Natural killer cell (primary cell): Measurements from ENCODE around the gene RMI1. TPM values are rescaled to one million over a fixed set of nuclear protein-coding genes. Genes with fewer than 3 reads are reported as not detected.

Experiments
- ATAC-seq, 3 donors: fragments of 150-1000 bp in 2 of 3; fragments of 200-7000 bp in 1 of 3; cut with Tn5 transposase; 1 replicate in 1 of 3; 2 replicates in 2 of 3; pipeline ENCODE4 v1.10.0; 2021; ENCODE audit warnings: mild to moderate bottlenecking in 2 of 3, moderate library complexity in 2 of 3
- DNase-seq, 2 donors: peaks; one replicate each; pipeline versions ENCODE4 v3.0.0 to v3.0.0-alpha.2; 2013 to 2021; ENCODE audit warnings: mixed read lengths in 1 of 2
- H3K27ac ChIP-seq: one replicate; pipeline ENCODE4 v1.5.1; 2013; ENCODE audit warnings: mild to moderate bottlenecking, low read length
- H3K27me3 ChIP-seq: one replicate; pipeline ENCODE4 v1.6.1; 2013; ENCODE audit warnings: low read length; ENCODE audit not compliant: control insufficient read depth, insufficient read depth
- H3K36me3 ChIP-seq: one replicate; pipeline ENCODE4 v1.6.1; 2013; ENCODE audit warnings: low read length; ENCODE audit not compliant: control insufficient read depth, insufficient read depth
- H3K4me1 ChIP-seq: one replicate; pipeline ENCODE4 v1.6.1; 2013; ENCODE audit warnings: low read length; ENCODE audit not compliant: control insufficient read depth, insufficient read depth
- H3K4me3 ChIP-seq: one replicate; pipeline ENCODE4 v1.5.1; 2013; ENCODE audit warnings: low read length
- H3K9me3 ChIP-seq: one replicate; pipeline ENCODE4 v1.6.1; 2013; ENCODE audit warnings: low read length; ENCODE audit not compliant: control insufficient read depth, insufficient read depth
- H3K27ac Mint-ChIP-seq, 2 donors: one replicate each; pipeline ENCODE4 v1.8.0; 2022; ENCODE audit warnings: mild to moderate bottlenecking in 2 of 2, mixed read lengths in 2 of 2, moderate library complexity in 1 of 2
- H3K27me3 Mint-ChIP-seq, 2 donors: one replicate each; pipeline ENCODE4 v1.8.0; 2022; ENCODE audit warnings: low read depth in 2 of 2, mixed read lengths in 2 of 2
- H3K36me3 Mint-ChIP-seq: one replicate; pipeline ENCODE4 v1.8.0; 2022; ENCODE audit warnings: mixed read lengths
- H3K4me1 Mint-ChIP-seq, 2 donors: one replicate each; pipeline ENCODE4 v1.8.0; 2022; ENCODE audit warnings: mixed read lengths in 2 of 2
- H3K4me3 Mint-ChIP-seq: one replicate; pipeline ENCODE4 v1.8.0; 2022; ENCODE audit warnings: mild to moderate bottlenecking, moderate library complexity, mixed read lengths
- H3K9me3 Mint-ChIP-seq, 2 donors: one replicate each; pipeline ENCODE4 v1.8.0; 2022; ENCODE audit warnings: mixed read lengths in 2 of 2
- CTCF ChIP-seq: fragments of 200-600 bp; IDR thresholded peaks from one replicate; pipeline ENCODE4 v1.8.0; 2022; ENCODE audit warnings: antibody characterized with exemption
- WGBS: methylation state at CpG from one replicate; pipeline ENCODE4 v1.1.7; 2013; ENCODE audit warnings: missing lambda C conversion rate; ENCODE audit not compliant: insufficient coverage; 5-methylcytosine and 5-hydroxymethylcytosine counted together
- intact Hi-C: fragments of 100-400 bp; cut with micrococcal nuclease; formaldehyde crosslinking; loops from one replicate; pipeline ENCODE4 v1.14.2; 2022
- total RNA-seq, 4 donors: library from RNA; stranded (reverse); fragments of 120-200 nt in 1 of 4; gene quantifications; one replicate each; pipeline versions ENCODE4 v1.2.3 to v1.2.4, GENCODE V29; 2013 to 2022

The RMI1 gene
- total RNA-seq, 3 donors from 2014 or later (not counting 1 experiment from before 2014, with no cell fraction given), result 2.8 to 5.4 (median 3.0) TPM

- Mint-ChIP-seq H3K27ac (no peak overlapping the region), H3K4me3 (no peak overlapping the region), H3K36me3 (no peaks in the 10 kb centered on the region), H3K4me1 (peaks cover 6 to 7% of the 10 kb centered on the region in 2 donors), H3K9me3 (no peaks in the 10 kb centered on the region), H3K27me3 (no peaks in the 10 kb centered on the region)
- Histone ChIP-seq H3K27ac (no peak overlapping the region), H3K4me3 (no peak overlapping the region), H3K27me3 (no peaks in the 10 kb centered on the region), H3K36me3 (peaks cover 5% of the 10 kb centered on the region), H3K9me3 (no peaks in the 10 kb centered on the region), H3K4me1 (no peaks in the 10 kb centered on the region)
- intact Hi-C loops, result no loop called here
- no peak for TF ChIP-seq CTCF
- DNase-seq (no peak), ATAC-seq (no peak)
- 94% methylated on average over 1 of the region's 1 CpG for WGBS
These were observed 11.8 kb downstream of the RMI1 start for GRCh38 chr9:83992407-83992806.

GRCh38 chr9:83992901-83993300, 12.3 kb downstream of the RMI1 start:
- intact Hi-C loops, result no loop called here
- ATAC-seq, result no peak
- no peak overlapping the region for H3K27ac ChIP-seq
- H3K27me3 Mint-ChIP-seq, result no peaks in the 10 kb centered on the region
- no peaks in the 10 kb centered on the region for H3K9me3 ChIP-seq
- no peaks in the 10 kb centered on the region for H3K4me1 ChIP-seq
- no peaks in the 10 kb centered on the region for H3K36me3 Mint-ChIP-seq
- H3K4me3 Mint-ChIP-seq, result no peak overlapping the region
- H3K36me3 ChIP-seq, result peaks cover 5% of the 10 kb centered on the region
- H3K27me3 ChIP-seq, result no peaks in the 10 kb centered on the region
- H3K27ac Mint-ChIP-seq, result no peak overlapping the region
- TF ChIP-seq CTCF, result no peak
- DNase-seq, result no peak
- H3K9me3 Mint-ChIP-seq, result no peaks in the 10 kb centered on the region
- H3K4me1 Mint-ChIP-seq, result peaks cover under 1 to 2% of the 10 kb centered on the region in 2 donors
- no peak overlapping the region for H3K4me3 ChIP-seq

- peaks cover 3% of the 10 kb centered on the region for H3K36me3 Mint-ChIP-seq
- no peaks in the 10 kb centered on the region for H3K9me3 Mint-ChIP-seq
- H3K4me1 ChIP-seq, result no peaks in the 10 kb centered on the region
- H3K27ac Mint-ChIP-seq, result no peak overlapping the region
- no peak for TF ChIP-seq CTCF
- no peaks in the 10 kb centered on the region for H3K9me3 ChIP-seq
- H3K27me3 ChIP-seq, result no peaks in the 10 kb centered on the region
- no peak overlapping the region for H3K4me3 ChIP-seq
- no peaks in the 10 kb centered on the region for H3K27me3 Mint-ChIP-seq
- ATAC-seq (no peak), DNase-seq (no peak)
- peaks cover 2% of the 10 kb centered on the region for H3K36me3 ChIP-seq
- H3K27ac ChIP-seq, result no peak overlapping the region
- intact Hi-C loops, result no loop called here
- H3K4me1 Mint-ChIP-seq, result no peaks in the 10 kb centered on the region
- no peak overlapping the region for H3K4me3 Mint-ChIP-seq
- WGBS, result 99% methylated on average over 4 of the region's 4 CpGs
These were observed 15.5 kb downstream of the RMI1 start for GRCh38 chr9:83996126-83996525.

GRCh38 chr9:83999141-83999918, 18.7 kb downstream of the RMI1 start:
- peaks cover 12% of the 10 kb centered on the region for H3K36me3 Mint-ChIP-seq
- Histone ChIP-seq H3K4me3 (no peak overlapping the region), H3K27ac (no peak overlapping the region), H3K4me1 (no peaks in the 10 kb centered on the region), H3K36me3 (peaks cover 6% of the 10 kb centered on the region), H3K27me3 (no peaks in the 10 kb centered on the region), H3K9me3 (no peaks in the 10 kb centered on the region)
- no peaks in the 10 kb centered on the region for H3K27me3 Mint-ChIP-seq
- DNase-seq (no peak), ATAC-seq (no peak)
- peaks cover 10 to 12% of the 10 kb centered on the region in 2 donors for H3K4me1 Mint-ChIP-seq
- no peaks in the 10 kb centered on the region for H3K9me3 Mint-ChIP-seq
- no peak for TF ChIP-seq CTCF
- intact Hi-C loops, result no loop called here
- H3K27ac Mint-ChIP-seq, result no peak overlapping the region
- no CpG with 5 or more reads among the region's 2 CpGs for WGBS
- H3K4me3 Mint-ChIP-seq, result no peak overlapping the region
